ENCODE data around the gene WRNIP1.

DNA sequence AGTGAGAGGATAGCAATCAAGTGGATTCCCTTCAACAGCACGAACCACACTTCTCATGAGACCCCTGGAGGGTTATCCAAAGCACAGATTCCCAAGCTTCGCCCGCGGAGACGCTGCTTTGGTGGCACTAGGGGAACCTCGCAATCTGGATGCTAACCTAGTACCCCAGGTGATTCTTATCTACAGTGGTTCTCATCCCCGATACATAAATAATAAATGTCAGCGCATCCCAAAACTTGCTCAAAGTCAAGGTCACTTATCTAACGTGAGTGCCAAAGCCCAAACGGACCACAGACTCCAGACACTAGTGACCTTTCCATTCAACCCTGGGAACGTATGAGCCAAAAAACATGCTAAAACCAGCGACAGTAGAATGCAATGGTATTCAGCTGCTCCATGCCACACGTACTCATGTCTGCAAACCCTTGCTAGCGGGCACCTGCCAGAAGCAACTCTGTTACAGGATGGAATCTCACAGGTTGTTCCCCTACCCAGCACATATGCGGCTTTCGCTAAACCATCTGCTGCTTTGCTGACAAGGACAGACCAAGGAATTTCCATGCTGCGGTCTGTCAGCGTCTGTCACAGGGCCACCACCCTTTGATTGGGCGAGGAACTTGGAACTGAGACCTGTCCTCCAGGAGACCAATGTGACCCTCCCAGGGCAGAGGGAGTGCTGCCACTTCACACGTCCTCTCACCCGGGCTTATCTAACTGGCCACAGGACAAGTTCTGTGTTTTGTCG lies 31.3 kb upstream of the WRNIP1 start:
- no peak for TF ChIP-seq POLR2A (IDR thresholded peaks at IDR 0.05)
- TF ChIP-seq, protein P1, sequence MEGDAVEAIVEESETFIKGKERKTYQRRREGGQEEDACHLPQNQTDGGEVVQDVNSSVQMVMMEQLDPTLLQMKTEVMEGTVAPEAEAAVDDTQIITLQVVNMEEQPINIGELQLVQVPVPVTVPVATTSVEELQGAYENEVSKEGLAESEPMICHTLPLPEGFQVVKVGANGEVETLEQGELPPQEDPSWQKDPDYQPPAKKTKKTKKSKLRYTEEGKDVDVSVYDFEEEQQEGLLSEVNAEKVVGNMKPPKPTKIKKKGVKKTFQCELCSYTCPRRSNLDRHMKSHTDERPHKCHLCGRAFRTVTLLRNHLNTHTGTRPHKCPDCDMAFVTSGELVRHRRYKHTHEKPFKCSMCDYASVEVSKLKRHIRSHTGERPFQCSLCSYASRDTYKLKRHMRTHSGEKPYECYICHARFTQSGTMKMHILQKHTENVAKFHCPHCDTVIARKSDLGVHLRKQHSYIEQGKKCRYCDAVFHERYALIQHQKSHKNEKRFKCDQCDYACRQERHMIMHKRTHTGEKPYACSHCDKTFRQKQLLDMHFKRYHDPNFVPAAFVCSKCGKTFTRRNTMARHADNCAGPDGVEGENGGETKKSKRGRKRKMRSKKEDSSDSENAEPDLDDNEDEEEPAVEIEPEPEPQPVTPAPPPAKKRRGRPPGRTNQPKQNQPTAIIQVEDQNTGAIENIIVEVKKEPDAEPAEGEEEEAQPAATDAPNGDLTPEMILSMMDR (IDR thresholded peaks at IDR 0.05), result no peak

Measured in esophagus squamous epithelium (tissue), 4 donors.